Pulmonary artery endothelial cell (primary cell): ENCODE data around the gene KDM1A. TPM values are rescaled to one million over a fixed set of nuclear protein-coding genes. Genes with fewer than 3 reads are reported as not detected.

Experiments
- DNase-seq: peaks from one replicate; pipeline ENCODE4 v3.0.0-alpha.2; 2011; ENCODE audit warnings: low read depth, low spot score
- total RNA-seq: library from RNA; depleted of rRNA; stranded (reverse); fragments of >200 nt; gene quantifications from 2 replicates; pipeline ENCODE4 v1.2.3, GENCODE V29; 2014

The KDM1A gene
- total RNA-seq, 1 donor from 2014 or later: 155 TPM

GRCh38 chr1:23013657-23014056 lies 5.6 kb upstream of the KDM1A start:
- DNase-seq: no peak

DNA sequence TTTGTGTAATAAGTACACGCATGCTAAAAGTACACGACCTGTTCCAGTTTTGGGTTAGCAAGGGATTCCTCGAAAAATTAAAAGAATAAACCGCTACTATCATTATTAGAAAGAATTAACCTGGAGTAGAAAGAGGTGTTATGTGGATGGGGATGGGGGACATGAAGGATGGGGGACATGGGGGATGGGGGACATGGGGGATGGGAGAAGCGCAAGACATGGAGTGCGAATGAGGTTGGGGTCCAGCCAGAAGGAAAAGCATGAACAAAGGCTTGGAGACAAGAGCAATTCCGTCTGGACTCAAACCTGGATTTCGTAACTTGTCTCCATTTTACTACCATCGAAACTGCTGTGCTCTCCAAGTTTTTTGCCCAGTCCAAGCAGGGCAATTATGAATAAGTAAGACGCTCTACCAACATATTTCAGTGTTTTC lies 591 bp upstream of the KDM1A start:
- no peak for DNase-seq

DNA sequence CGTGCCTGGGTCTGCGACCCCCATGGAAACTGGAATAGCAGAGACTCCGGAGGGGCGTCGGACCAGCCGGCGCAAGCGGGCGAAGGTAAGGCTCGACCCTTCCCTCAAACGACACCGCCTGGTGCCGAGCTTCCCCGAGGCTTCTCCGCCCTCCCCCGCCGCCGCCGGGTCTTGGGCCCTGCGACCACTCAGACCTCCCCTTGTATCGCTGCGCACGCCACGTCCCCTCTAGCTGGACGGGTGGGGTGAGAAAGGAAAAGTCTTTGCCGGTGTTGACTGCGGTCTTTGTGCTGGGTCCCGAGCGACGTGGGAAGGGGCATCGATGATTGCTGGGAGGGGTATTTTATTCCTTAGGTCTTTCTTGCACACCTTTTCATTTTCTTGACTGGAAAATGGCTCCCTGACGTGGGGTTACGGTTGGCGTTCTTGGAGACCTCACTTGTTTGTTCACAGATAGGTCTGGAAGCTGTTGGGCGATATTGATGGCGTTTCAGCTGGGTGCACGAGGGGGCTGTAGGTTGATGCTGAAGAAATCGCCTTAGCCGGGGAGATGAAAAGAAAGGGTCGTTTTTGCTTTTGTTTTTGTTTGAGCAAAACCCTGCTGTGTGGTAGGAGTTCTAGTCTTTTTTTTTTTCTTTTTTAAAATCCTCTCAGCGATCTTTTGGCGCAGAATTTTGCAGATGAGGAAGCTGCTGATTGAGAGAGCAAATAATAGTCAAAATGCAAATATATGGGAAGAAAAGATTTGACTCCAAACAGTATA lies 776 bp downstream of the KDM1A start:
- peak; percentile 5 for DNase-seq

- no peak for DNase-seq
These were observed 1.6 kb downstream of the KDM1A start for GRCh38 chr1:23020706-23021405.

- DNase-seq: no peak
These were observed 2.6 kb downstream of the KDM1A start for GRCh38 chr1:23021834-23022233.

DNA sequence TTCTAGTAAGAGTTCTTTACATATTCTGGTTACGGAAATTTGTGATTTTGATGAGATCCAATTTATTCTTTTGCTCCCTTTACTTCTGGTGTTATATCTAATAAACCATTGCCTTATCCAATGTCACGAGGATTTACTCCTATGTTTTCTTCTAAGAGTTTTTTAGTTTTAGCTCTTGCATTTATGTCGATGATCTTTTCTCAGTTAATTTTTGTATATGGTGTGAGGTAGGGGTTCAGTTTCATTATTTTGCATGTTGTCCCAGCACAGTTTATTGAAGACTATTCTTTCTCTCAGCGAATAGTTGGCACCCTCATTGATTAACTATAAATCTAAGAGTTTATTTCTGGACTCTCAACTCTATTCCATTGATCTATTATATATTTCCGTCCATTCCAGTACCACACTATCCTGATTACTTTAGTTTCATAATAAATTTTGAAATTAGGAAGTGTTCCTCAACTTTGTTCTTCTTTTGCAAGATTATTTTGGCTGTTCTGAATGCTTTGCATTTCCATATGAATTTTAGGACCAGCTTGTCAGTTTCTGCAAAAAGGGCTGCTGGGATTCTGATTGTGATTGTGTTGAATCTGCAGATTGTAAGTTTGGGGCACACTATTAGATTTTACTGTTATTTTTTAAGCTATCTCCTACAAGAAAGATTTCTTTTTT lies 4.0 kb downstream of the KDM1A start:
- DNase-seq: no peak

- no peak for DNase-seq
These were observed 7.3 kb downstream of the KDM1A start for GRCh38 chr1:23026568-23026967.

- DNase-seq: no peak
These were observed 8.2 kb downstream of the KDM1A start for GRCh38 chr1:23027352-23027907.

DNA sequence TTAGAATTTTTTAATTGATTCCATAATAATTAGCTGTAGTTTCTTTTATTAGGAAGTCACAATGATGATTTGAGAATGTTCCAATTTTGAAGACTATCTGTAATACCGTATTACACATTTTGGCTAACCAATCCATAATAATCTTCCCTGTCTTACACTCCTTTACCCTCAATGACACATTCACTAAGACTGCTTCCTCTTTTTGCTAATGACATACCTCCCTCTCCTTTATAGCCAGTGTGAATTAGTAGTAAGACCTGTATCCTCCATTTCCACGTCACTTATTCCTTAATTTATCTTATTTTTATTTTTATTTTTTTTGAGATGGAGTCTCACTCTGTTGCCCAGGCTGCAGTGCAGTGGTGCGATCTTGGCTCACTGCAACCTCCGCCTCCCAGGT lies 10.1 kb downstream of the KDM1A start:
- no peak for DNase-seq

DNA sequence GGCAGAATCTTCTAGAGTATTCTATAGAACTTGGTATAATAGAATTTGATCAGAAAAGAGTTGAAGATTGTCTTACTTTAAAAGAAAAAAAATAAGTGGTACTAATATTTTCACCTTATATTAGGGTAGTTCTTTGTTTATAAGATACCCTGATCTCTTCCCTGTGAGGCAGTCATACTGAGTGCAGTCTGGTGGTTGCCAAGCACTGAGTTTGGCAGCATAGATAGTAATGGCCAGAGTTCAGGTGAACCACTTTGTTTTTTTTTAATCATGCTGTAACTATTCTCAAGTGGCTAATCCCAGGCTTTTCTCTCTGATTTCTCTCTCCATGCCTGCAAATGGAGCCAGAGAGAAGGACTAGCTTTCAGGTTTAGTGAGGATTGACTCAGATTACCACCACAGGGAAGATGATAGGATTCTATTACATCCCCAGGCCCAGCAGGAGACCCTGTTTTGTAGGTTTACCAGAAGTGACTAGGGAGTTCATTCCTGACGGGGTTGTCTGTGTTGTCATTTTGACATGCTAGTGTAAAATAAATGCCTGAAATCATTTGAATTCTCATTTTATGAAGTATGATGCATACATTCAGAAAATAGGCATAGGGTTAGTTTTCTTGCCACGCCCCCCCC lies 16.7 kb downstream of the KDM1A start:
- DNase-seq: no peak

GRCh38 chr1:23037081-23037740 lies 17.9 kb downstream of the KDM1A start:
- no peak for DNase-seq

DNA sequence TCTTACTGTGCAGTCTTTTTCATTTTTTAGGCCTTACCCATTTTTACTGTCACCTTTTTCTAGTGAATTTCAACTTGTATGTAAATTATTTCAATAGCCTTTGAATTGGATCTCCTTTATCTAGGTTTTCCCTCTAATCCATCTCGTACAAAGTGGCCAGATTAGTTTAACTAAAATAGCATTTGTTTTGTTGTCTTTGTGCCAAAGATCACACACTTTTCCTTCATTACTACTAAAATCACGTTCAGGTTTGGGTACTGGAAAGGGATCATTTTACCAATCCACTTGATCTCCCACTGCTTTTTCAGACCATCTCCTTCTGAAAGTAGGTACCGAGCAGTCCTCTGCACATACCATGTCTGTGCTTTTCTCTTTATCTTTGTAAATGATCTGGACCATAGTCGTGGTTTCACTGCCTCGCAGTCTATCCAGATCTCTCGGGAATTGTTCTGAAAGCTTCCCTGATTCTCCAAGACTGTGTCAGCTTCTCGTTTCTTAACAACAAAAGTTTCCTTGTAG lies 20.1 kb downstream of the KDM1A start:
- no peak for DNase-seq

- no peak for DNase-seq
These were observed 21.2 kb downstream of the KDM1A start for GRCh38 chr1:23040509-23040908.

GRCh38 chr1:23044035-23044434 lies 24.8 kb downstream of the KDM1A start:
- DNase-seq: no peak

- DNase-seq: no peak
These were observed 30.9 kb downstream of the KDM1A start for GRCh38 chr1:23050201-23050600.

DNA sequence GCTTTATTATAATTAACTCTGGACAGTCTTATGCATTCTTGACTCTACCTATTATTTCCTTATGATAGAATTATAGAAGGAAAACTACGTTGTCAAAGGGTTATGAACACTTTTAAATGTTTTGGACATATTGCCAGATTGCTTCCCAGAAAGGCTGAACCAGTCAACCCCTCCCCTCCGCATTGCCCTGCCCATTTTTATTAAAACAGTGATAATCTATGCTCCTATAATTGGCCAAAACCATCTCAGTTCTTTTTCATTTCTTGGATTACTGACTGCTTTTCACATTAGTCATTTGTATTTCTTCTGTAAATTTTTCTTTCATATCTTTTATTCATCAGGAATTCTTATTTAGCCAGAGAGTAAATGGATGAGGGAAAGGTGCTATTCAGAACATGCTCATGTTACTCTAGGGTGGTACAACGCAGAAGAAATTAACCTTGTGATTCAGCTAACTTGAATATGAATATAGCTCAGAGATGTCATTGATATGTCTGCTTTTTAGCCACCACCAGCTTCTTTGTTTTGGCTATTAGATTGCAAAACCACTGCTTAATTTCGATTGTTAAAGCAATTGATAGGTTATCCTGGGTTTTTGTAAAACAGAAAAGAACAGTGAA lies 32.1 kb downstream of the KDM1A start:
- DNase-seq: no peak

- DNase-seq: no peak
These were observed 38.0 kb downstream of the KDM1A start for GRCh38 chr1:23057301-23057700.

- no peak for DNase-seq
These were observed 43.0 kb downstream of the KDM1A start for GRCh38 chr1:23062271-23062670.

DNA sequence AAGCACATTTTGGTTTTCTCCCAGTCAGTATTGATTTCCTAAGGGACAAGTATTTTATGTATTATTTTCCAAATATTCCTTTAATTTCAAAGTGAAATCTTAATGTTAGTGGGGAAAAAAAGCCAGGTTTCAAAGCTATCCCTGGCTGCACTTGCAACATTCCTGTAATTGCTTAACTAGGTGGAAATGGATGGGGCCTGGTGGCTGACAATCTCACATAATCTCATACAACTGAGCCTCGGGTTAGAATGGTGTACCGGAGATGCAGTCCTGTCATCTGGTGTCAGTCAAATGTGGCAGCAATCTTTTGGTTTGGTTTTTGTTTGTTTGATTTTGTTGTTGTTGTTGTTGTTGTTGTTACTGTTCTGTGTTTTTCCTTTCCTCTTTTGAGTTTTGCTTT lies 46.1 kb downstream of the KDM1A start:
- no peak for DNase-seq

DNA sequence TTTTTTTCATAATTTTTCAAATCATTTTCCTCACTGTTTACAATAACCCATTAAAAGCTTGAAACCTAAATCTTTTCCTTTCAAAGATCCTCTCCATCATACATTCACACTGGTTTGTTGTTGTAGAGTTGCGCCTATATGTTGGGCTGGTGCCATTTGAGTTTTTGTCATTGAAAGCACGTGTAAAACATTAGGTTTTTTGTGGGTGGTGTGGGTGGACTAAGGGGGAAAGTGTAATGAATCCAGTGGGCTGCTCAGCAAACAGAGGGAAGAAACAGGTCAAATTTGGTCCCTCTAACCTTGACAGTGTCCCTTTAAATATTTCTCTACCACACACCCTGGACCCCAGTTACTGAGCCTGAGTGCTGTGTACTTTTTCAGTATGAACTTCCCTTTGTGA lies 46.8 kb downstream of the KDM1A start:
- no peak for DNase-seq
